Nephron (organoid): ENCODE data around the gene FXYD4.
"Not testable (repeated sequence)": the region's sequence is repeated elsewhere in the genome, so short reads cannot be mapped to it uniquely, and the experiment has no call there.

Source experiments
- H3K27ac Mint-ChIP-seq, 3 experiments: 2 replicates each; pipeline ENCODE4 v1.8.0; 2020; ENCODE audit warnings: mixed read lengths in 3 of 3, mild to moderate bottlenecking in 2 of 3, moderate library complexity in 1 of 3
- H3K27me3 Mint-ChIP-seq: 2 replicates; pipeline ENCODE4 v1.8.0; 2021; ENCODE audit warnings: low read depth, mild to moderate bottlenecking, moderate library complexity, mixed read lengths
- H3K36me3 Mint-ChIP-seq: 2 replicates; pipeline ENCODE4 v1.8.0; 2020; ENCODE audit warnings: low read depth, mixed read lengths
- H3K4me1 Mint-ChIP-seq: 2 replicates; pipeline ENCODE4 v1.8.0; 2020; ENCODE audit warnings: mixed read lengths
- H3K4me3 Mint-ChIP-seq, 3 experiments: 2 replicates each; pipeline ENCODE4 v1.8.0; 2020; ENCODE audit warnings: mild to moderate bottlenecking in 3 of 3, mixed read lengths in 3 of 3, moderate library complexity in 2 of 3
- H3K9me3 Mint-ChIP-seq: 2 replicates; pipeline ENCODE4 v1.8.0; 2020; ENCODE audit warnings: mixed read lengths
- CTCF ChIP-seq, 3 experiments: fragments of 200-600 bp; sonication (generic); IDR thresholded peaks; one replicate each; pipeline ENCODE4 v1.5.0; 2021; ENCODE audit warnings: antibody characterized with exemption in 3 of 3; ENCODE audit not compliant: unreplicated experiment in 3 of 3

The FXYD4 gene

GRCh38 chr10:43389867-43390266, 18.4 kb downstream of the FXYD4 start:
- H3K4me1 Mint-ChIP-seq: peaks cover 25% of the 10 kb centered on the region
- TF ChIP-seq CTCF (IDR thresholded peaks at IDR 0.05; ENCODE audit: unreplicated experiment in 3 of 3): no peak

GRCh38 chr10:43390333-43390732, 18.9 kb downstream of the FXYD4 start:
- TF ChIP-seq CTCF (IDR thresholded peaks at IDR 0.05; ENCODE audit: unreplicated experiment in 3 of 3): no peak
- Mint-ChIP-seq H3K27me3 (no peaks in the 10 kb centered on the region), H3K4me1 (peaks cover 29% of the 10 kb centered on the region), H3K4me3 (no peak overlapping the region), H3K36me3 (peaks cover 81% of the 10 kb centered on the region), H3K27ac (peak overlapping the region in 2 of 3 experiments; percentile 4 to 6), H3K9me3 (no peaks in the 10 kb centered on the region)

More at GRCh38 chr10:43389867-43390266, 18.4 kb downstream of the FXYD4 start:
- Mint-ChIP-seq H3K36me3 (peaks cover 78% of the 10 kb centered on the region), H3K9me3 (no peaks in the 10 kb centered on the region), H3K4me3 (no peak overlapping the region), H3K27me3 (no peaks in the 10 kb centered on the region), H3K27ac (no peak overlapping the region)

- Mint-ChIP-seq H3K4me3 (no peak overlapping the region), H3K27me3 (no peaks in the 10 kb centered on the region), H3K27ac (peak overlapping the region in 2 of 3 experiments; percentile 4 to 6), H3K9me3 (no peaks in the 10 kb centered on the region), H3K36me3 (peaks cover 78% of the 10 kb centered on the region), H3K4me1 (peaks cover 33% of the 10 kb centered on the region)
- peak; percentile 43 to 47 (median 46) for TF ChIP-seq CTCF (IDR thresholded peaks at IDR 0.05; ENCODE audit: unreplicated experiment in 3 of 3)
These were observed 19.3 kb downstream of the FXYD4 start for GRCh38 chr10:43390759-43391158.

- no peaks in the 10 kb centered on the region for H3K27me3 Mint-ChIP-seq
- peaks cover 74% of the 10 kb centered on the region for H3K36me3 Mint-ChIP-seq
- no peaks in the 10 kb centered on the region for H3K9me3 Mint-ChIP-seq
- H3K27ac Mint-ChIP-seq: no peak overlapping the region
- no peak overlapping the region for H3K4me3 Mint-ChIP-seq
- no peak for TF ChIP-seq CTCF (IDR thresholded peaks at IDR 0.05; ENCODE audit: unreplicated experiment in 3 of 3)
- peaks cover 33% of the 10 kb centered on the region for H3K4me1 Mint-ChIP-seq
These were observed 20.1 kb downstream of the FXYD4 start for GRCh38 chr10:43391496-43391895.

GRCh38 chr10:43392748-43393147, 21.3 kb downstream of the FXYD4 start:
- no peaks in the 10 kb centered on the region for H3K9me3 Mint-ChIP-seq
- H3K36me3 Mint-ChIP-seq: peaks cover 61% of the 10 kb centered on the region
- peak overlapping the region in 1 of 3 experiments; percentile 10 for H3K27ac Mint-ChIP-seq
- H3K4me3 Mint-ChIP-seq: no peak overlapping the region
- no peak for TF ChIP-seq CTCF (IDR thresholded peaks at IDR 0.05; ENCODE audit: unreplicated experiment in 3 of 3)
- no peaks in the 10 kb centered on the region for H3K27me3 Mint-ChIP-seq
- H3K4me1 Mint-ChIP-seq: peaks cover 40% of the 10 kb centered on the region

- not testable (repeated sequence) for H3K4me3 Mint-ChIP-seq, H3K27me3 Mint-ChIP-seq, H3K9me3 Mint-ChIP-seq
- Mint-ChIP-seq H3K4me1 (peaks cover 42% of the 10 kb centered on the region), H3K36me3 (peaks cover 57% of the 10 kb centered on the region), H3K27ac (peak overlapping the region in 1 of 3 experiments; percentile 10)
These were observed 21.8 kb downstream of the FXYD4 start for GRCh38 chr10:43393186-43393585.
